ENCODE data around the gene SPIN2B.
"Not testable (repeated sequence)": the region's sequence is repeated elsewhere in the genome, so short reads cannot be mapped to it uniquely, and the experiment has no call there.

Gene SPIN2B

DNA sequence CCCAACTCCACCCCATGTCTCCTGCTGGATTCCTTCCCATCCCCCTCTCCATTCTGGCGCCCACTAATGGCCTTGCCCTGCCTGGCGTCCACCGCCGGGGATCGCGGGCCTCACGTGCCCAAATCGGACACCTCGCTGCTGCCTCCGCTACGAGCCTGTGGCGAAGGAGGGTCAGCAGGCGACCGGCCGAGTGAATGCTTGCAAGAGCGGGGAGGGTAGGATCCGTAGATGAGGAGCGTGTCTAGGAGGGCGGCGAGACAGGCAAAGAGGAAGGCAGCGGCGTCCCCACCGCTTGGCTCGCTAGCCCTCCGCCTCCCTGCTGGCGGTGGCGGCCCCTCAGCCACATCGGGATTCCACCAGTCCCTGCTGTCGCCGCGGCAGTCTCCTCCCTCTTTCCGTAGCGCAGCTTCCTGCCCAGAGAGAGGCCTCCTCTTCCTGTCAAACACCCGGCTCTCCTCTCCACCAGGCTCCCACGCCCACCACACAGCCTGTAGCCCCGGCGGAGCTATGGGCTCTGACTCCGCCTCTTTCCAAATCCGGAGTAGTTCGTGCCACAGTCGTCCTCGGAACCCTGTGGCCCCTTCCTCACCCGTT lies at the start of gene SPIN2B:
TSS of gene SPIN2B (minus strand) at position 387 of the 594 bp plus-strand sequence.
- DNase-seq (ENCODE audit: low read depth in 2 of 2): peak; percentile 58 to 63

DNA sequence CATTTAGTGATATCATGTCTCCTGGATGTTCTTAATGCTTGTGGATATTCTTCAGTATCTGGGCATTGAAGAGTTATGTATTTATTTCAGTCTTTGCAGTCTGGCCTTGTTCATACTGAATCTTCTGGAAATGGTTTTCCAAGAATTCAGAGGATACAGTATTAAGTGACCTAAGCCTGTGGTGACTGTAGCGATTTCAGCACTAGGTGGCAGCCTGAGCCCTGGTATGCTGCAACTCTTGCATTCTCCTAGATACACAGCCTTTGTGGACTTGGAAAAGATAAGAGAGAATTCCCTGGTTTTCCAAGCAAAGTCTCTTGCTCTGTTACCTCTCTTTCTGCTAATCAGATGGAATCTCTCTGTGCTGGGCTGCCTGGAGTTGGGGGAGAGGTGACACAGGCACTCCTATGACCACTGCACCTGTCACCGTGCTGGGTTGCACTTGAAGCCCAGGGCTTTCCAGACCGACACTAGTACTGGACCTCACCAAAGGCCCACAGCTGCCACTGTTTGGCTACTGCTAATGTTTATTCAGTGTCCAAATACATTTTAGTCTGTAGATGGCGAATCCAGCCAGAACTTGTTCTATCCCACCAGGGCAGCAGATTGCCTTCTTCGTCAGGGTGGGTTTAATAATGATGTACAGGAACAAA lies 35.2 kb upstream of the SPIN2B start:
- no peak for DNase-seq (ENCODE audit: low read depth in 2 of 2)

DNA sequence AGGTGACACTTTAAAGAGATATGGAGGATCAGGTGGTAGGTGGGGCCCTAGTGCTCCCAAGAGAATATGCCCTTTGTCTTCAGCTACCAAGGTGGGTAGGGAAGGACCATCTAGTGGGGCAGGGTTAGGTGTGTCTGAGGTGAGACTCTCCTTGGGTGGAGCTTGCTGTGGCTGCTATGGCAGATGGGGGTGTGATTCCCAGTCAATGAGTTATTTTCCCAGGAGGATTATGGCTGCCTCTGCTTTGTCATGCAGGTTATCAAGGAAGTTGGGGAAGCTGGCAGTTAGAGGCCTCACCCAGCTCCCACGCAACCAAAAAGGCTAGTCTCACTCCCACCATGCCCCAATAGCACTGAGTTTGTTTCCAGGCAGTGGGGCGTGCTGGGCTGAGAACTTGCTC lies 33.8 kb upstream of the SPIN2B start:
- no peak for DNase-seq (ENCODE audit: low read depth in 2 of 2)

DNA sequence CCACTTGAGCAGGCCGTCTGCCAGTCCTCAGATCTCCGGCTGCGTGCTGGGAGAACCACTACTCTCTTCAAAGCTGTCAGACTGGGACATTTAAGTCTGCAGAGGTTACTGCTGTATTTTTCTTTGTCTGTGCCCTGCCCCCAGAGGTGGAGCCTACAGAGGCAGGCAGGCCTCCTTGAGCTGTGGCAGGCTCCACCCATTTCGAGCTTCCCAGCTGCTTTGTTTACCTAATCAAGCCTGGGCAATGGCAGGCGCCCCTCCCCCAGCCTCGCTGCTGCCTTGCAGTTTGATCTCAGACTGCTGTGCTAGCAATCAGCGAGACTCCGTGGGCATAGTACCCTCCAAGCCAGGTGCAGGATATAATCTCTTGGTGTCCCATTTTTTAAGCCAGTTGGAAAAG lies 30.9 kb upstream of the SPIN2B start:
- not testable (repeated sequence) for DNase-seq (ENCODE audit: low read depth in 2 of 2)

DNA sequence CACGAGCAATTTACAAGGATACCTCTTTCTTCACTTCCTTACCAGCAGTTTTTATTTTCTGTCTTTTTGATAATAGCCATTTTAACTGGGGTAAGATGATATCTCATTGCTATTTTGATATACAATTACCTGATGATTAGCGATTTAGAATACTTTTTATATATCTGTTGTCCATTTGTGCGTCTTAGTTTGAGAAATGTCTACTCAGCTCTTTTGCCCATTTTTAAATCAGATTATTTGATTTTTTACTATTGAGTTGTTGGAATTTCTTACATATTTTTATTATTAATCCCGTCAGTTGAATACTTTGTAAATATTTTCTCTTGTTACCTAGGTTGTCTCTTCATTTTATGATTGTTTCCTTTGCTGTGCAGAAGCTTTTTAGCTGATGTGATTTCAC lies 17.3 kb upstream of the SPIN2B start:
- DNase-seq (ENCODE audit: low read depth in 2 of 2): no peak

DNA sequence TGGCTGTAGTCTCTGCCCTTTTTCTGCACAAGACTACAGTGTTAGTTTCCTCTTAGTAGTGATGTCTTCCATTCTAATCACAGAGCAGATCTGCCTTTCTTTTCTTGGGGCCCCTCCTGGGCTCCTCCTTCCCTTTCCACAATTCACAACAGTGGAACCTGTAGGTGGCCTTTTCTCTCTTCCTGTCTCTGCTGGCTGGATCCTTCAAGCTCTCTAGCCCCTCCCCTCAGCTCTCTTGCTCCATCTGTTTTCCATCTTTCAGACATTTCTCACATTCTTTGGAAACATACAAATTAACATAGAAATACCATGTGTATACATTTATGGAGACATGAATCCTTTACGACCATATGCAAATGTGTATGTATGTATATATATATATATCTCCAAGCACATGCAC lies 16.2 kb upstream of the SPIN2B start:
- no peak for DNase-seq (ENCODE audit: low read depth in 2 of 2)

DNA sequence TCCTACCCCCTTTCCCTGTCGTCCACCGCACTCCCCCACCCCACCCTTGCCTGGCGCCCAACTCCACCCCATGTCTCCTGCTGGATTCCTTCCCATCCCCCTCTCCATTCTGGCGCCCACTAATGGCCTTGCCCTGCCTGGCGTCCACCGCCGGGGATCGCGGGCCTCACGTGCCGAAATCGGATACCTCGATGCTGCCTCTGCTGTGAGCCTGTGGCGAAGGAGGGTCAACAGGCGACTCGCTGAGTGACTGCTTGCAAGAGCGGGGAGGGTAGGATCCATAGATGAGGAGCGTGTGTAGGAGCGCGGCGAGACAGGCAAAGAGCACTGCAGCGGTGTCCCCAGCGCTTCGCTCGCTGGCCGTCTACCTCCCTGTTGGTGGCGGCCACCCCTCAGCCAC lies 15.7 kb upstream of the SPIN2B start, which contains the start of gene SPIN2A:
TSS of gene SPIN2A (minus strand) at position 325 of the 400 bp plus-strand sequence. CDS start 800 bp downstream, outside the sequence.
- DNase-seq (ENCODE audit: low read depth in 2 of 2): not testable (repeated sequence)

DNA sequence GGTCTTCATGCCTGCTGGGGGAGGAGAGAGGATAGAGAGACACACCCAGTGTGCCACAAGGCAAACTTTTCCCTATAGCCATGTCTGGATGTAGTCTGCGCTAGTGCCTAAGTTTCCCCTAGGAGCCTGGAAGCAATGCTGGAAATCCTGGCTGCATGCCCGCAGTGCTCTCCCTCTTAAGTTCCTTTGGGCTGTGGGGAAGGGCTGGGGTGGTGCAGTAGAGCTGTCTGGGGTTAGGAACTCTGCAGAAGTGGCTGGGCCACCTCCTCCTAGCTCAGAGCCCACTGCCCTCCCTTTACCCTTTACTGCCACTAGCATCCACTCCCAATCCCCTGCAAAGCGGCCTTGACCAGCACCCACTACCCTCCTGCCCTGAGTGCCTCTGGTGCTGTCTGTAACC lies 15.2 kb upstream of the SPIN2B start:
- DNase-seq (ENCODE audit: low read depth in 2 of 2): not testable (repeated sequence)

DNA sequence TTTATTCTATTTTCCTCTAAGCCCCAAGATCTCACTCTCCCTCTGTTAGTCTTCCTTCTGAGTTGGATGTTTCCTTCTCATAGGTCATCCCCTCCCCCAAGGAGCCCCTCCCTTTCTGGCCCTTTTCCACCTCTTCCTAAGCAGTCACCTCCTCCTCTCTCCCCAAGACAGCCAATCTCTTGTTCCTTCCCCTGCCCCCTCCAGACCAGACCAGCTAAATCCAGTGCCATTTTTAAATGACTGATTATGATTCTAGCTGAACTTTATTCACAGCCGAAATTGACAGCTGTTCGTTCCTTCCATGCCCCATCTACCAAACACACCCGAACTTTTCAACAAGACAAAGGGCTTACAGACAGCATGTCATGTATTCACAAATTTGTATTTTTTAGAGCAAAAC lies 13.9 kb upstream of the SPIN2B start:
- DNase-seq (ENCODE audit: low read depth in 2 of 2): no peak

DNA sequence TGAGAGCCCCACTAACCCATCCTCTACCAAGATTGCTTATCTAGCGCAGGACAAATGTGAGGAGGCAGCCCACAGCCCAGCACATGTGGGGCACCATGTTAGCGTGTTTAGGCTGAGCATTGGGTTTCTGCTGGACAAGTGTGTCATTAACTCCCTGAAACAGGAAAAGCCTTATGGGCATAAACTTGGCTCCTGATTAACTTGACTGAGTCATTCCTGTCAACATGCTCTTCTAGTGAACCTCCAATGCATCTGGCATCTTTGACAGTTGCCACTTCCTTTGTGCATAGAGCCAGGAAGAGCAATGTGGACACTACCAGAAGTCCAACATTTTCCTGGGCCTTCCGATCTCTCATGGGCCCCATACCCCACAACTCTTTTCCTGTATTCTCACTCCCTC lies 13.4 kb upstream of the SPIN2B start:
- no peak for DNase-seq (ENCODE audit: low read depth in 2 of 2)

DNA sequence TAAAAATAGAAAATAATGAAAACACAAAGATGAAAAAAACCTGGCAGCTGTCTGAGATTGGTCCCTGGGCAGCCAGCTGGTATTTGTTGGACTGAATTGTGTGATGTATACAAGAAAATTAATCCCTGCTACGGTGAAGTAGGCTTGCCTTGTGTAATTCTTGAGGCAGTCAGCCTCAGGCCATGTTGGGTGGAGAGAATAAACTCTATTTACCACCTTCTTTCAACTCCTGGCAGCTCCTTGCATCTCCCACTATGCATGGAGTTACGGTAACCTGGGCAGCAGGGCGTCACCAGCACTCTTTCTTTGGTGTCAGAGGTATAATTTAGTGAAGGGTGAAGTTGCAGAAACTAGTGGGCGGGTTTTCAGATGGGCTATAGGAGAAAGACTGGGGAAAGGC lies 12.4 kb upstream of the SPIN2B start:
- DNase-seq (ENCODE audit: low read depth in 2 of 2): no peak

DNA sequence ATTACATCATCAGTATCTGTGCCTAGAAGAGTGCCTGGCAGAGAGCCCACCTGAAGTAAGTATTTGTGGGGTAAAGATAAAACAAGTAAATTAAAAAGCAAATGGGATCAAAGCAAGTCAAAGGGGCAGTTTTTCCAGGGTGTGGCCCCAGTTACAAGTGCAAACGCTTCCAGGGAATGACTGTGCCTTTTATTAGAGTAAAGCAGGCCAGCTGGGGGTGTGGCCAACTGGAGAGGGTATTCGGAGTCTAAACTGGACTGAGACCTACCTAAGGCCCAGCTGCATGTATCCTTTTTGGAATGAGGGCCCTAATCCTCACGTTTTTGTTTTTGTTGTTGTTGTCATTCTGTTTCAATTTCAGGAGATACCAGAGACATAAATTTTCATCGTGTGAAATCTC lies 11.9 kb upstream of the SPIN2B start:
- not testable (repeated sequence) for DNase-seq (ENCODE audit: low read depth in 2 of 2)

DNA sequence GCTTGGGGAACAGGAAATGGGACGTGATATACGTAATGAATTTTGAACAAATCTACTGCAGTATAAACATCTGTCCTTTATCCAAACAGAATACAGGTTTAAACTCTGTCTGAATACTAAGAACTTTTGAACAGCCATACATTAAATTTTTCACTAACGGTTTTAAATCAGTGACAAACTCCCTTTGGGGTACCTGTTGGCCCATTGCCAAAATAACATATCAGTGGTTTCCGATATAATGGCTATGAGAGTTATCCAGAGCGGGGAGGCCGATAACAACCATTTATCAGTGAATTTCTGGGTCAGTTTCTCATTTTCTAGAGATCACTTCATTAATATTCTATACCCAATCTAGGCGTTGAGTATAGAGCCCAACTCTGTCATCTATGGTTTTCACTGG lies 10.7 kb upstream of the SPIN2B start:
- no peak for DNase-seq (ENCODE audit: low read depth in 2 of 2)

DNA sequence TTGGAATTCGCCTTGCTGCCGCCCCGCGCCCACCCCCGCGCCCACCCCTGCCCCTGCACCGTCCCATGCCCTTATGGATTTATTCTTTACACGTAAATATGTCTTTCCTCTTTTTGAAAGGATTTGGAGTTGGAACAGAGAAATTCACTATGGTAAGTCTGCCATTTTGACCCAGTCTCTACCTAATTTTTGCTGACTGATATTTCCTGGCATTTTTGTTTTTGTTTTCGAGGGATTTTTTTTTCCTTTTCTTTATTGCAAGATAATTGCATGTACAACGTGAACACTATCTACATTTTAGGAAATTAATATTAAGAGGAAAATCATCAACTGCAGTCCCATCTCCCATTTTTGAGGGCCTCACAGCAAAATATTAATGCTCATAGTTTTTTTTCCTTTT lies 468 bp upstream of the SPIN2B start:
- DNase-seq (ENCODE audit: low read depth in 2 of 2): no peak

DNA sequence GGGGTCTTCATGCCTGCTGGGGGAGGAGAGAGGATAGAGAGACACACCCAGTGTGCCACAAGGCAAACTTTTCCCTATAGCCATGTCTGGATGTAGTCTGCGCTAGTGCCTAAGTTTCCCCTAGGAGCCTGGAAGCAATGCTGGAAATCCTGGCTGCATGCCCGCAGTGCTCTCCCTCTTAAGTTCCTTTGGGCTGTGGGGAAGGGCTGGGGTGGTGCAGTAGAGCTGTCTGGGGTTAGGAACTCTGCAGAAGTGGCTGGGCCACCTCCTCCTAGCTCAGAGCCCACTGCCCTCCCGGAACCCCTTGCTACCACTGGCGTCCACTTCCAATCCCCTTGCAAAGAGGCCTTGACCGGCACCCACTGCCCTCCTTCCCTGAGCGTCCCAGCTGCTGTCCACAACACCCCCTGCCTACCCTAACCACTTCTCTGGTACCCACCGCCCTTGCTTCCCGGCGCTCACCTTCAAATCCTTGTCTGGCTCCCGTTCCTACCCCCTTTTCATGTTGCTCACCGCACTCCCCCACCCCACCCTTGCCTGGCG lies 658 bp downstream of the SPIN2B start:
- DNase-seq (ENCODE audit: low read depth in 2 of 2): not testable (repeated sequence)

DNA sequence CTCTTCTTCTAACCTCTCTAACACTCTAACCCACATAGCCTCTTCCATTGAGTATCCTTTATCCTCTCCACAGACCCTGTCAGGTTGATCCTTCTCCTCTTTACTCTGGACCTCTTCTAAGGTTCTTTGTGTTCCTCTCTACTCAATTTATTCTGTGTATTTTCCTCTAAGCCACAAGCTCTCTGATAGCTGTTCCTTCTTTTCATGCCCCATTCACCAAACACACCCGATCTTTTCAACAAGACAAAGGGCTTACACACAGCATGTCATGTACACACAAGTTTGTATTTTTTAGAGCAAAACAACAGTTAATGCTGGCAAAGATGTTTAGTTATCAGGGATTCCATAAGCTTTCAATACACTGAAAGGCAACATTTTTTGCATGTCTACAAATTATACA lies 1.9 kb downstream of the SPIN2B start:
- DNase-seq (ENCODE audit: low read depth in 2 of 2): no peak

DNA sequence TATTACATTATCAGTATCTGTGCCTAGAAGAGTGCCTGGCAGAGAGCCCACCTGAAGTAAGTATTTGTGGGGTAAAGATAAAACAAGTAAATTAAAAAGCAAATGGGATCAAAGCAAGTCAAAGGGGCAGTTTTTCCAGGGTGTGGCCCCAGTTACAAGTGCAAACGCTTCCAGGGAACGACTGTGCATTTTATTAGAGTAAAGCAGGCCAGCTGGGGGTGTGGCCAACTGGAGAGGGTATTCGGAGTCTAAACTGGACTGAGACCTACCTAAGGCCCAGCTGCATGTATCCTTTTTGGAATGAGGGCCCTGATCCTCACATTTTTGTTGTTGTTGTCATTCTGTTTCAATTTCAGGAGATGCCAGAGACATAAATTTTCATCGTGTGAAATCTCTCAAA lies 3.8 kb downstream of the SPIN2B start:
- DNase-seq (ENCODE audit: low read depth in 2 of 2): not testable (repeated sequence)

DNA sequence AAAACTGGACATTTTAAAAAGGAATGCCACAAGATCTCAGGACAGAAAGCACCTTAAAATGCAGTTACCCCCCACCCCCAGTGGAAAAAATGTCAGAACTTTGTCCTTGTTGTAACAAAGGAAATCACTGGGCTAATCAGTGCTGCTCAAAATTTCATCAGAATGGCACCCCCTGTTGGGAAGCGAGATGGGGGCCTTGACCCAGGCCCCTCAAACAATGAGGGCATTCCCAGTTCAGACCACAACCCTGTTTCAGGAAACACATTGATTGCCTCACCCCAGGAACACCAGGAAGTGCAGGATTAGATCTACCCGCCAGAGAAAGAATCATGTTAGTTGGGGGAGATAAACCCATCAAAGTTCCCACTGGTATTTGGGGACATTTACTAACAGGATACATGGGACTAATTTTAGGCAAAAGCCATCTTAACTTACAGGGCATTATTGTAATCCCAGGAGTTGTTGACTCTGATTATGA lies 16.4 kb downstream of the SPIN2B start:
- DNase-seq (ENCODE audit: low read depth in 2 of 2): no peak

DNA sequence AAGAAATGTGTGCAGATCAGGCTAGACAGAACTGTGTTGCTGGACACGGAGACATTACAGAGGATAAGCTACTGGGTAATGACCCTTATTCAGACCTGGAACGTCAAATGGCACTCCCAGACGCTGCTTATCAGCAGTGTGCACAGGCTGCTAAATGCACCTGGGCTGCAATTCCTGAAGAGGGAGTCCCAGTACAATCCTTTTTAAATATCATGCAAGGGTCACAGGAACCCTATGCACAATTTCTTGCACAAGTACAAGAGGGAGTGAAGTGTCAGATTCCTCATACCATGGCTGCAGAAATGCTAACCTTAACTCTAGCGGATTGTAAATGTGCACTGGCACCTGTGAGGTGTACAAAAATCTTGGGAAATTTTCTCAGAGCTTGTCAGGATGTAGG lies 16.9 kb downstream of the SPIN2B start:
- DNase-seq (ENCODE audit: low read depth in 2 of 2): no peak

DNA sequence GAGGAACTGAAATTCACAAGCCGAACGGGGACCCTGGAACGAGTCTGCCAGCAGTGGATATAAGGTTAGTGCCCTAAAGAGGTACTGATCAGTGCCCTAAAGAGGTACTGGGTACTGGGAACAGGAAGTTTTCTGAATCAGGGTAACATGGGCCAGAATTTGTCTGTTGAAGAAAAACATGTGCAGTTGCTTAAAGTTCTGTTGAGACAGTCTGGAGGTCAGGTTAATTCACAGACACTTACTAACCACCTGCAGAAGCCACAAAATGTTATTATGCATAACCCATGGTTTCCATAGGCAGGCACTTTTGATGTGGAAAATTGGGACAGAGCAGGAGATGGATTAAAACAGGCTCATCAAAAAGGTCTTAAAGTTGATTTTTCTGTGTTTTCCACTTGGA lies 17.9 kb downstream of the SPIN2B start:
- DNase-seq (ENCODE audit: low read depth in 2 of 2): no peak

DNA sequence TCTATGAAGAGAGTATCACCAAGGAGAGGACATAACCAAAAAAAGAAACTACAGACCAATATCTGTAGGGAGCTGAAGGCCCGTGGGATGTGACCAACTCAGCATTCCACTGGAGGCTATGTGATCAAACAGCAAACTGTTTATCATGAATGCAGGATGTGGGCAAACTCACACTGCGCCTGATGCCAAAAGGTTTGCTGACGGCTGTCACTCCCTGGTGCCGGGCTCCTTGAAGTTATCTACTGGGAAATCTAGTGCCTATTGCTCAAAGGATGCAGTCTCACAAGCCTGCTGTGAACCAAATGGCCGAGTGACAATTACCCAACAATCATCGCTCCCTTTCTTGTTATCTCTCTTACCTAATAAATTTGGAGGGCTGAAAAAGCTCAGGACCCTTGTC lies 18.4 kb downstream of the SPIN2B start:
- not testable (repeated sequence) for DNase-seq (ENCODE audit: low read depth in 2 of 2)

DNA sequence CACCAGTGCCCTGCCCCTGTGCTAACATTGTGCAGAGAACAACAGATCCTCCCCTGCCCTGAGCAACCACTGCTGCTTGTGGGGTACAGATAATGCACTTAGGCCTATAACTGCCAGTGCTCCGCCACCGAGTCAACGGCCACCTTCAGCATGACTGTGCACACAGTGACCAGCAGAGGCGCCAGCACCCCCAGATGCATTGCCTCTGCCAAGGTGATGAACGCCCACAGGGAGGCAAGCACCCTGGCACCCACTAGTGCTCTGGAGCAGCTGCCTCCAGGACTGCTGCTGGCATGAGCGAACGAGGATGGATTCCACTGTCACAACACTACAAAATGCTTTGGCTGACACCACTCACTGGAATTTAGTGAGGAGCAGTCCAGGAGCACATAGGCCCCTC lies 38.2 kb downstream of the SPIN2B start:
- DNase-seq (ENCODE audit: low read depth in 2 of 2): no peak

DNA sequence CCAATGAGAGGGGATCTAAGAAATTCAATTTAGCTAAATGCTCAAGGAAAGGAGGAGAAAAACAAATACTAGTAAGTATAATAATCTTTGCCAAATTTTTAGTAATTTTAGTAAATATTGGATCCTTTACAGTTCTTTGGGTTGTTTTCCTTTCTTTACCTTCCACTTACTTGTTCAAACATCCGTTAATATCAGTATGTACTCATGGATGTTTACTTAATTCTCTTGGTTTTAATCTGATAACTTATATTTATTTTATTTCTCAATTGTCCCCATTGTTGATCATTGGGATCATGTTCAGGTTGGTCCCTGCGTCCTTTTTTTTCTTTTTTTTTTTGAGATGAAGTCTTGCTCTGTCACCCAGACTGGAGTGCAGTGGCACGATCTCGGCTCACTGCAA lies 46.9 kb downstream of the SPIN2B start:
- no peak for DNase-seq (ENCODE audit: low read depth in 2 of 2)
